Measurements from ENCODE around the gene GBP3. TPM values are rescaled to one million over a fixed set of nuclear protein-coding genes. Genes with fewer than 3 reads are reported as not detected.
A peak's percentile ranks its signal among the peaks of the same experiment; 100 is the strongest.
"Not testable (repeated sequence)": the region's sequence is repeated elsewhere in the genome, so short reads cannot be mapped to it uniquely, and the experiment has no call there.

The GBP3 gene
- total RNA-seq, 6 donors from 2014 or later, result 17.9 to 47.1 (median 28.0) TPM

- no peak overlapping the region for H3K4me3 ChIP-seq
- 10 to 46% methylated on average over 1 of the region's 1 CpG for WGBS, 2 donors
- peaks cover 30 to 34% (median 31%) of the 10 kb centered on the region in 4 donors for H3K4me1 ChIP-seq
- peak overlapping the region; percentile 26 to 78 (median 62) for H3K27ac ChIP-seq
- ATAC-seq (ENCODE audit: low FRiP score in 2 of 2) (peak; percentile 75 to 83), DNase-seq (no peak)
- no peaks in the 10 kb centered on the region for H3K9me3 ChIP-seq
- TF ChIP-seq POLR2A (IDR thresholded peaks at IDR 0.05), result no peak
- H3K36me3 ChIP-seq, result peaks cover 0 to 32% (median 4%) of the 10 kb centered on the region in 4 donors
- no peaks in the 10 kb centered on the region for H3K27me3 ChIP-seq
These were observed 37.6 kb downstream of the GBP3 start for GRCh38 chr1:88985032-88985431.

DNA sequence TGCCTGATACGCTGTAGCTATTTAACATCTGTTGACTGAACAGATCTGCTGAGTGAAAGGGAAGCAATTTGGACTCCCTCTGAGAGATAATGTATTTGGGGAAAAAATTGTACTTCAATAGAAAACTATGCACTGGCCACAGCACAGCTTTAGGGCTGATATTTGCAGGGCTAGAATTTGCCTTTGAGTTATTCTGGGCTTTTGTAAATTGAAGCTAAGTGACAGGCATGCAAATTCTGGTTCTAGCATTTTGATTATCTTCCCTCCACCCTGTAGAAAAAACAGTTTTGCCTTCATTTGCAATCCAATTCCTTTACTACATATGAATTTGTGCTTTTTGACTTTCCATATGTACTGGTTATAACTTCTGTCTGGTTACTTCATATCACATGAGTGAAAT, 38.1 kb downstream of the GBP3 start:
- Histone ChIP-seq H3K4me1 (peaks cover 26 to 31% (median 30%) of the 10 kb centered on the region in 4 donors), H3K27me3 (no peaks in the 10 kb centered on the region), H3K27ac (peak overlapping the region; percentile 57 to 78 (median 68)), H3K36me3 (peaks cover 0 to 32% (median 4%) of the 10 kb centered on the region in 4 donors), H3K9me3 (no peaks in the 10 kb centered on the region), H3K4me3 (no peak overlapping the region)
- no peak for DNase-seq
- peak in 1 of 2 donors; percentile 11 for ATAC-seq (ENCODE audit: low FRiP score in 2 of 2)
- TF ChIP-seq EP300 (IDR thresholded peaks at IDR 0.05) (no peak), POLR2A (IDR thresholded peaks at IDR 0.05) (no peak), POLR2AphosphoS5 (IDR thresholded peaks at IDR 0.05) (no peak)
- TF ChIP-seq, protein P1, sequence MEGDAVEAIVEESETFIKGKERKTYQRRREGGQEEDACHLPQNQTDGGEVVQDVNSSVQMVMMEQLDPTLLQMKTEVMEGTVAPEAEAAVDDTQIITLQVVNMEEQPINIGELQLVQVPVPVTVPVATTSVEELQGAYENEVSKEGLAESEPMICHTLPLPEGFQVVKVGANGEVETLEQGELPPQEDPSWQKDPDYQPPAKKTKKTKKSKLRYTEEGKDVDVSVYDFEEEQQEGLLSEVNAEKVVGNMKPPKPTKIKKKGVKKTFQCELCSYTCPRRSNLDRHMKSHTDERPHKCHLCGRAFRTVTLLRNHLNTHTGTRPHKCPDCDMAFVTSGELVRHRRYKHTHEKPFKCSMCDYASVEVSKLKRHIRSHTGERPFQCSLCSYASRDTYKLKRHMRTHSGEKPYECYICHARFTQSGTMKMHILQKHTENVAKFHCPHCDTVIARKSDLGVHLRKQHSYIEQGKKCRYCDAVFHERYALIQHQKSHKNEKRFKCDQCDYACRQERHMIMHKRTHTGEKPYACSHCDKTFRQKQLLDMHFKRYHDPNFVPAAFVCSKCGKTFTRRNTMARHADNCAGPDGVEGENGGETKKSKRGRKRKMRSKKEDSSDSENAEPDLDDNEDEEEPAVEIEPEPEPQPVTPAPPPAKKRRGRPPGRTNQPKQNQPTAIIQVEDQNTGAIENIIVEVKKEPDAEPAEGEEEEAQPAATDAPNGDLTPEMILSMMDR (IDR thresholded peaks at IDR 0.05), result no peak
- 81 to 87% methylated on average over 1 of the region's 1 CpG for WGBS, 2 donors

GRCh38 chr1:88983791-88984559, 38.7 kb downstream of the GBP3 start:
- ATAC-seq (ENCODE audit: low FRiP score in 2 of 2), result peak in 1 of 2 donors; percentile 84
- peaks cover 22 to 31% (median 28%) of the 10 kb centered on the region in 4 donors for H3K4me1 ChIP-seq
- TF ChIP-seq POLR2A (IDR thresholded peaks at IDR 0.05) (no peak), EP300 (IDR thresholded peaks at IDR 0.05) (no peak), POLR2AphosphoS5 (IDR thresholded peaks at IDR 0.05) (no peak)
- TF ChIP-seq, protein P1 (IDR thresholded peaks at IDR 0.05), result peak; percentile 60 to 82 (median 70)

GRCh38 chr1:88982055-88982454, 40.6 kb downstream of the GBP3 start:
- peaks cover 17 to 31% (median 28%) of the 10 kb centered on the region in 4 donors for H3K4me1 ChIP-seq
- ATAC-seq (ENCODE audit: low FRiP score in 2 of 2), result no peak
- no peak overlapping the region for H3K27ac ChIP-seq
- peaks cover 0 to 23% (median 4%) of the 10 kb centered on the region in 4 donors for H3K36me3 ChIP-seq
- no peak overlapping the region for H3K4me3 ChIP-seq
- H3K27me3 ChIP-seq, result no peaks in the 10 kb centered on the region
- no peak for DNase-seq
- H3K9me3 ChIP-seq, result no peaks in the 10 kb centered on the region
- TF ChIP-seq EP300 (IDR thresholded peaks at IDR 0.05) (no peak), POLR2A (IDR thresholded peaks at IDR 0.05) (no peak), POLR2AphosphoS5 (IDR thresholded peaks at IDR 0.05) (no peak)
- TF ChIP-seq, protein P1 (IDR thresholded peaks at IDR 0.05), result no peak

More at GRCh38 chr1:88983791-88984559, 38.7 kb downstream of the GBP3 start:
- Histone ChIP-seq H3K27ac (peak overlapping the region; percentile 57 to 78 (median 68)), H3K4me3 (peak overlapping the region in 2 of 4 donors; percentile 1 to 3), H3K9me3 (no peaks in the 10 kb centered on the region), H3K36me3 (peaks cover 0 to 32% (median 4%) of the 10 kb centered on the region in 4 donors), H3K27me3 (no peaks in the 10 kb centered on the region)
- DNase-seq, result peak in 1 of 2 donors; percentile 11
- 77 to 78% methylated on average over 17 of the region's 17 CpGs for WGBS, 2 donors

GRCh38 chr1:88981506-88981905, 41.2 kb downstream of the GBP3 start:
- 60 to 81% methylated on average over 2 of the region's 2 CpGs for WGBS, 2 donors
- not testable (repeated sequence) for H3K27me3 ChIP-seq; H3K27ac ChIP-seq; ATAC-seq (ENCODE audit: low FRiP score in 2 of 2); DNase-seq; H3K4me3 ChIP-seq; H3K9me3 ChIP-seq
- H3K4me1 ChIP-seq, result peaks cover 17 to 31% (median 28%) of the 10 kb centered on the region in 4 donors
- peaks cover 0 to 17% (median 4%) of the 10 kb centered on the region in 4 donors for H3K36me3 ChIP-seq
